H1 (cell line): ENCODE measurements around the gene DEFB129. TPM values are rescaled to one million over a fixed set of nuclear protein-coding genes. Genes with fewer than 3 reads are reported as not detected.

ENCODE experiments used
- CTCF ChIA-PET: fragments of 300-600 bp; sonication (Branson Sonifier 250); formaldehyde crosslinking; loops from one replicate; lab custom pipeline; 2021; ENCODE audit not compliant: partially characterized antibody; lab: Charles Lee
- POLR2A ChIA-PET: fragments of 300-600 bp; sonication (Branson Sonifier 250); formaldehyde crosslinking; loops from one replicate; lab custom pipeline; 2021; ENCODE audit warnings: inconsistent platforms; ENCODE audit not compliant: partially characterized antibody; lab: Charles Lee
- DNase-seq, 2 experiments: peaks; one replicate each; pipeline versions ENCODE4 v3.0.0 to v3.0.0-alpha.2; 2010 to 2022; ENCODE audit warnings: low spot score in 2 of 2, low read depth in 1 of 2, mixed read lengths in 1 of 2
- FAIRE-seq: peaks from 2 replicates; lab custom pipeline; 2011; peaks lifted over from hg19 to GRCh38; lab: Jason Lieb, UNC
- H2AFZ ChIP-seq: 2 replicates; pipeline ENCODE4 v1.8.1; 2012; ENCODE audit warnings: low read length, inconsistent platforms
- H2AK5ac ChIP-seq: 2 replicates; pipeline ENCODE4 v1.6.1; 2013; ENCODE audit warnings: low read depth, low read length
- H2BK120ac ChIP-seq: replicated peaks from 2 replicates; pipeline ENCODE3; 2013; ENCODE audit warnings: low read depth, low read length, inconsistent platforms
- H2BK12ac ChIP-seq: 2 replicates; pipeline ENCODE4 v1.6.1; 2013; ENCODE audit warnings: low read depth, low read length
- H2BK15ac ChIP-seq: 2 replicates; pipeline ENCODE4 v1.6.1; 2013; ENCODE audit warnings: low read length
- H2BK20ac ChIP-seq: 2 replicates; pipeline ENCODE4 v1.6.1; 2013; ENCODE audit warnings: low read length
- H2BK5ac ChIP-seq: 2 replicates; pipeline ENCODE4 v1.6.1; 2013; ENCODE audit warnings: low read depth, low read length
- H3K14ac ChIP-seq: 2 replicates; pipeline ENCODE4 v1.6.1; 2013; ENCODE audit warnings: inconsistent platforms; ENCODE audit not compliant: insufficient read length
- H3K18ac ChIP-seq: 2 replicates; pipeline ENCODE4 v1.6.1; 2013; ENCODE audit warnings: low read length; ENCODE audit errors: extremely low read depth
- H3K23ac ChIP-seq: 2 replicates; pipeline ENCODE4 v1.6.1; 2013; ENCODE audit warnings: inconsistent platforms; ENCODE audit not compliant: insufficient read length
- H3K23me2 ChIP-seq: 2 replicates; pipeline ENCODE4 v1.6.1; 2013; ENCODE audit warnings: low read depth, low read length
- H3K27ac ChIP-seq: 2 replicates; pipeline ENCODE4 v1.6.1; 2011; ENCODE audit warnings: low read depth, low read length, inconsistent platforms
- H3K27me3 ChIP-seq, 4 experiments: replicated peaks in 1 of 4; 1 replicate in 1 of 4; 2 replicates in 3 of 4; pipeline versions ENCODE4 v1.6.1 to v1.8.1; 2011 to 2013; ENCODE audit warnings: low read length in 3 of 4, mild to moderate bottlenecking in 3 of 4, inconsistent platforms in 2 of 4, mixed read lengths in 2 of 4, moderate library complexity in 1 of 4; ENCODE audit not compliant: control insufficient read depth in 3 of 4, insufficient read depth in 3 of 4; ENCODE audit errors: extremely low read depth in 1 of 4
- H3K36me3 ChIP-seq, 4 experiments: 2 replicates each; pipeline versions ENCODE4 v1.6.1 to v1.8.1; 2011 to 2013; ENCODE audit warnings: mild to moderate bottlenecking in 4 of 4, low read length in 3 of 4, moderate library complexity in 2 of 4, control low read depth in 1 of 4, inconsistent platforms in 1 of 4; ENCODE audit not compliant: insufficient read depth in 4 of 4, control insufficient read depth in 2 of 4
- H3K4ac ChIP-seq: replicated peaks from 2 replicates; pipeline ENCODE3; 2013; ENCODE audit warnings: low read length, low read depth, mixed read lengths, inconsistent platforms; ENCODE audit not compliant: insufficient read length
- H3K4me1 ChIP-seq, 4 experiments: replicated peaks in 1 of 4; 1 replicate in 1 of 4; 2 replicates in 3 of 4; pipeline versions ENCODE4 v1.6.1 to v1.8.1; 2011 to 2013; ENCODE audit warnings: low read length in 3 of 4, inconsistent platforms in 2 of 4, mixed read lengths in 1 of 4; ENCODE audit not compliant: insufficient read depth in 4 of 4, control insufficient read depth in 3 of 4
- H3K4me2 ChIP-seq, 2 experiments: 2 replicates each; pipeline versions ENCODE4 v1.6.1 to v1.8.1; 2011 to 2013; ENCODE audit warnings: low read depth in 2 of 2, low read length in 2 of 2, control low read depth in 1 of 2, inconsistent platforms in 1 of 2, mild to moderate bottlenecking in 1 of 2; ENCODE audit not compliant: insufficient read depth in 1 of 2
- H3K4me3 ChIP-seq, 4 experiments: fragments of 200-600, 300-600 bp in 1 of 4; sonication (generic), shearing (Covaris generic), sonication (Bioruptor Twin) in 1 of 4; 2 replicates each; pipeline versions ENCODE4 v1.5.1 to v1.8.1; 2011 to 2016; ENCODE audit warnings: low read length in 4 of 4, low read depth in 3 of 4, control low read depth in 2 of 4, inconsistent platforms in 2 of 4, mild to moderate bottlenecking in 2 of 4, mixed read lengths in 1 of 4, moderate library complexity in 1 of 4; ENCODE audit not compliant: insufficient read depth in 2 of 4; ENCODE audit errors: extremely low read depth in 1 of 4
- H3K56ac ChIP-seq: replicated peaks from 2 replicates; pipeline ENCODE3; 2013; ENCODE audit warnings: low read depth, mild to moderate bottlenecking, mixed read lengths, low read length, inconsistent platforms; ENCODE audit not compliant: insufficient read length
- H3K79me1 ChIP-seq: 2 replicates; pipeline ENCODE4 v1.6.1; 2013; ENCODE audit warnings: low read depth, low read length, control low read depth
- H3K79me2 ChIP-seq, 2 experiments: 2 replicates each; pipeline versions ENCODE4 v1.6.1 to v1.8.1; 2012 to 2013; ENCODE audit warnings: low read length in 2 of 2, mild to moderate bottlenecking in 2 of 2, inconsistent platforms in 1 of 2; ENCODE audit not compliant: insufficient read depth in 2 of 2, control insufficient read depth in 1 of 2
- H3K9ac ChIP-seq, 4 experiments: replicated peaks in 1 of 4; 1 replicate in 1 of 4; 2 replicates in 3 of 4; pipeline versions ENCODE4 v1.6.1 to v1.8.1; 2011 to 2013; ENCODE audit warnings: low read depth in 3 of 4, low read length in 3 of 4, control low read depth in 2 of 4, mild to moderate bottlenecking in 2 of 4, moderate library complexity in 2 of 4, inconsistent platforms in 1 of 4; ENCODE audit errors: extremely low read depth in 1 of 4
- H3K9me3 ChIP-seq, 2 experiments: 2 replicates each; pipeline versions ENCODE4 v1.6.1 to v1.8.1; 2012 to 2013; ENCODE audit warnings: mild to moderate bottlenecking in 2 of 2, moderate library complexity in 2 of 2, control low read depth in 1 of 2, inconsistent platforms in 1 of 2, low read depth in 1 of 2, low read length in 1 of 2, mixed read lengths in 1 of 2; ENCODE audit not compliant: insufficient read depth in 2 of 2
- H4K20me1 ChIP-seq, 2 experiments: replicated peaks in 1 of 2; 2 replicates each; pipeline versions ENCODE3 to v1.8.1; 2011 to 2013; ENCODE audit warnings: inconsistent platforms in 2 of 2, low read length in 2 of 2, mild to moderate bottlenecking in 1 of 2; ENCODE audit not compliant: insufficient read depth in 2 of 2, control insufficient read depth in 1 of 2
- H4K5ac ChIP-seq: 2 replicates; pipeline ENCODE4 v1.6.1; 2013; ENCODE audit warnings: low read length, low read depth, mixed read lengths, inconsistent platforms; ENCODE audit not compliant: insufficient read length
- H4K8ac ChIP-seq: 2 replicates; pipeline ENCODE4 v1.8.0; 2013; ENCODE audit warnings: mild to moderate bottlenecking, moderate library complexity, low read length, inconsistent platforms; ENCODE audit not compliant: insufficient read depth; ENCODE audit errors: extremely low read depth
- H4K91ac ChIP-seq: replicated peaks from 2 replicates; pipeline ENCODE3; 2013; ENCODE audit warnings: low read length, mixed read lengths, inconsistent platforms; ENCODE audit not compliant: insufficient read length
- CBX8 ChIP-seq: fragments of 300-800, 300-1000 bp; sonication (generic); IDR thresholded peaks from 2 replicates; pipeline ENCODE4 v1.7.1; 2016; ENCODE audit warnings: low read depth, low read length, borderline replicate concordance
- CEBPB ChIP-seq: IDR thresholded peaks from 2 replicates; pipeline ENCODE4 v1.6.1; 2012; ENCODE audit warnings: low read depth, low read length
- CREB1 ChIP-seq: IDR thresholded peaks from 2 replicates; pipeline ENCODE4 v1.6.1; 2012; ENCODE audit warnings: inconsistent platforms
- CTBP2 ChIP-seq: IDR thresholded peaks from 2 replicates; pipeline ENCODE4 v1.7.0; 2011; ENCODE audit warnings: borderline replicate concordance, mild to moderate bottlenecking, moderate library complexity, mixed read lengths, low read length; ENCODE audit not compliant: insufficient read depth, insufficient read length
- EP300 ChIP-seq, 2 experiments: IDR thresholded peaks; 1 replicate in 1 of 2; 2 replicates in 1 of 2; pipeline ENCODE4 v1.6.1; 2011 to 2012; ENCODE audit warnings: low read depth in 2 of 2, low read length in 2 of 2, mild to moderate bottlenecking in 2 of 2, borderline replicate concordance in 1 of 2, inconsistent platforms in 1 of 2, moderate library complexity in 1 of 2
- HDAC6 ChIP-seq: IDR thresholded peaks from one replicate; pipeline ENCODE4 v1.7.1; 2012; ENCODE audit warnings: low read depth, mild to moderate bottlenecking, inconsistent platforms, low read length, moderate library complexity
- JUND ChIP-seq: IDR thresholded peaks from 2 replicates; pipeline ENCODE4 v1.6.1; 2011; ENCODE audit warnings: mild to moderate bottlenecking, improper control_type of control experiment, low read length
- KDM4A ChIP-seq: IDR thresholded peaks from one replicate; pipeline ENCODE4 v1.7.1; 2012; ENCODE audit warnings: low read depth, mild to moderate bottlenecking, moderate library complexity, low read length, inconsistent platforms; ENCODE audit not compliant: severe bottlenecking
- PHF8 ChIP-seq: fragments of 200-600 bp; sonication (generic); conservative IDR thresholded peaks from 2 replicates; pipeline ENCODE4 v1.7.1; 2012; ENCODE audit warnings: low read depth, mild to moderate bottlenecking, inconsistent platforms, low read length, moderate library complexity
- POU5F1 ChIP-seq: IDR thresholded peaks from 2 replicates; pipeline ENCODE4 v1.6.1; 2011; ENCODE audit warnings: low read depth, mild to moderate bottlenecking, low read length, moderate library complexity
- RFX5 ChIP-seq: IDR thresholded peaks from 2 replicates; pipeline ENCODE4 v1.6.1; 2011; ENCODE audit warnings: low read depth, low read length, improper control_type of control experiment, borderline replicate concordance
- RNF2 ChIP-seq: fragments of 200-900, 300-1000 bp; sonication (generic); IDR thresholded peaks from 2 replicates; pipeline ENCODE4 v1.7.1; 2016; ENCODE audit warnings: borderline replicate concordance, low read depth, mild to moderate bottlenecking, antibody characterized with exemption, low read length; ENCODE audit not compliant: poor library complexity, severe bottlenecking; ENCODE audit errors: missing control alignments
- TCF12 ChIP-seq: IDR thresholded peaks from 2 replicates; pipeline ENCODE4 v1.6.1; 2011; ENCODE audit warnings: low read depth, mild to moderate bottlenecking, low read length
- TEAD4 ChIP-seq: IDR thresholded peaks from 2 replicates; pipeline ENCODE4 v1.6.1; 2012; ENCODE audit warnings: low read depth, low read length, inconsistent platforms, mixed read lengths
- WGBS, 2 experiments: shearing (Covaris generic) in 1 of 2; methylation state at CpG; one replicate each; pipeline versions ENCODE4 v1.1.6 to v1.1.7; 2013 to 2015; ENCODE audit warnings: low lambda C conversion rate in 2 of 2, mixed read lengths in 2 of 2, inconsistent platforms in 1 of 2, low coverage in 1 of 2, missing lambda C conversion rate in 1 of 2; ENCODE audit not compliant: insufficient replicate concordance in 2 of 2, insufficient coverage in 1 of 2, insufficient read length in 1 of 2; ENCODE audit errors: extremely low coverage in 1 of 2, missing lambda C conversion rate in 1 of 2; 5-methylcytosine and 5-hydroxymethylcytosine counted together
- polyA plus RNA-seq, 7 experiments: library from polyadenylated mRNA; depleted of rRNA in 3 of 7; stranded (reverse) in 5 of 7; unstranded in 2 of 7; fragments of >200 nt in 5 of 7; fragments of 200-250 nt in 2 of 7; gene quantifications; 1 replicate in 5 of 7; 2 replicates in 1 of 7; 4 replicates in 1 of 7; pipeline versions ENCODE4 v1.2.1 to v1.2.3, GENCODE V29; 2011 to 2013; ENCODE audit warnings: missing spikeins in 2 of 7, mixed read lengths in 2 of 7
- total RNA-seq: library from RNA; stranded (reverse); fragmentation: NEBNext Ultra II Directional; extraction: Animal tissue kit (Norgen Biotek cat#: 25700); gene quantifications from 2 replicates; pipeline ENCODE4 v1.2.1, GENCODE V29; 2021

The DEFB129 gene
- total and polyA plus RNA-seq, 2 of the 8 experiments (the other 6 are each of a cell fraction or from before 2014, with no cell fraction given): not detected

DNA sequence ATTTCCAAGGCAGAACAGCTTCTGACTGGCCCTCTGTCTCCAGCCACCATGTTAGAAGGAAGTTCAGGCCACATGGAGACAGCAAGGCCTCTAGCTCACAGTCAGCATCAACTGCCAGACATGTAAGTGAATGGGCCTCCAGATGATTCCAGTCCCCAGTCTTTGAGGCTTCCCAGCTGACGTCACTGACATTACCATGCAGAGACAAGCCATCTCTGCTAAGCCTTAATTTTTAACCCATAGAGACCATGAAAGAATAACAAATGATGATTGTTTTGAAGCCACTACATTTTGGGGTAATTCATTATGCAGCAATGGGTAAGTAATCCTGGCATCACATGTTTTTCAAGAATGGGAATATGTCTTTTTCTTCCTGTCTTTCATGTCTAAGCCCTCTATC lies 11.3 kb upstream of the DEFB129 start:
- Histone ChIP-seq H3K4ac (no peak overlapping the region), H3K9ac (no peak overlapping the region), H3K4me1 (no peaks in the 10 kb centered on the region), H2BK20ac (no peak overlapping the region), H3K79me2 (no peaks in the 10 kb centered on the region), H4K8ac (no peak overlapping the region), H2BK15ac (no peak overlapping the region), H3K4me2 (no peak overlapping the region), H3K27ac (no peak overlapping the region), H4K91ac (no peak overlapping the region), H2AK5ac (no peak overlapping the region), H3K9me3 (peaks cover 0 to 2% of the 10 kb centered on the region in 2 experiments; a peak in 1 of 4 replicates), H3K14ac (no peak overlapping the region), H4K20me1 (no peaks in the 10 kb centered on the region), H3K36me3 (no peaks in the 10 kb centered on the region), H3K56ac (no peak overlapping the region), H2BK120ac (no peak overlapping the region), H3K79me1 (no peaks in the 10 kb centered on the region), H4K5ac (no peak overlapping the region), H2BK12ac (no peak overlapping the region), H3K23ac (no peak overlapping the region), H3K4me3 (no peak overlapping the region), H3K23me2 (no peaks in the 10 kb centered on the region), H2BK5ac (no peak overlapping the region), H3K18ac (no peak overlapping the region), H3K27me3 (peaks cover 0 to 5% (median 0%) of the 10 kb centered on the region in 4 experiments; a peak in 2 of 7 replicates), H2AFZ (no peak overlapping the region)
- 67% methylated on average over 1 of the region's 1 CpG; no CpG with 5 or more reads in 1 of the 2 experiments for WGBS, 2 experiments
- no peak for FAIRE-seq
- ChIA-PET CTCF (interaction anchor here (1.0 to 2.4 kb wide), 3 partner anchors 10 to 114 kb away, joined by 5 to 11 read pairs (median 5); no protein-coding TSS in a partner anchor), POLR2A (no interaction called here)
- no peak for DNase-seq
- TF ChIP-seq CTBP2 (no peak), CREB1 (no peak), PHF8 (no peak), TCF12 (no peak), CEBPB (no peak), RFX5 (no peak), RNF2 (no peak), HDAC6 (no peak), CBX8 (no peak), POU5F1 (no peak), TEAD4 (no peak), JUND (no peak), EP300 (IDR thresholded peaks at IDR 0.05; ENCODE audit: borderline replicate concordance in 1 of 2, low read depth in 2 of 2, low read length in 2 of 2) (no peak), KDM4A (no peak)
